SK-N-SH (cell line): ENCODE data around the gene PRRT1. TPM values are rescaled to one million over a fixed set of nuclear protein-coding genes. Genes with fewer than 3 reads are reported as not detected.

Experiments used
- CTCF ChIA-PET: fragments of 300-600, 350-600 bp; formaldehyde crosslinking; extraction: SDS; loops from one replicate; lab custom pipeline; 2021; lab: Yijun Ruan, JAX
- POLR2A ChIA-PET: fragments of 350-600 bp; sonication (Branson Sonifier 250); formaldehyde crosslinking; extraction: SDS; loops from one replicate; lab custom pipeline; 2020; ENCODE audit warnings: antibody characterized with exemption, inconsistent platforms; lab: Yijun Ruan, JAX
- DNase-seq: peaks from one replicate; pipeline ENCODE4 v3.0.0; 2012
- H2AFZ ChIP-seq: fragments of 200-600 bp; sonication (generic); 2 replicates; pipeline ENCODE4 v1.8.1; 2016; ENCODE audit warnings: antibody characterized with exemption, mild to moderate bottlenecking, low read depth
- H3F3A ChIP-seq: fragments of 200-600 bp; sonication (generic); replicated peaks from 2 replicates; pipeline ENCODE3; 2016; ENCODE audit warnings: antibody characterized with exemption, mild to moderate bottlenecking; ENCODE audit not compliant: insufficient read depth
- H3K27ac ChIP-seq, 2 experiments: fragments of 200-500 bp in 1 of 2; fragments of 200-600 bp in 1 of 2; sonication (Bioruptor generic) in 1 of 2; sonication (generic), shearing (Covaris generic) in 1 of 2; 2 replicates each; pipeline versions ENCODE4 v1.5.1 to v1.6.1; 2014 to 2016; ENCODE audit warnings: low read depth in 2 of 2, inconsistent platforms in 1 of 2, low read length in 1 of 2, mild to moderate bottlenecking in 1 of 2, mixed read lengths in 1 of 2
- H3K27me3 ChIP-seq: fragments of 200-600 bp; sonication (generic), shearing (Covaris generic); 2 replicates; pipeline ENCODE4 v1.6.1; 2016; ENCODE audit warnings: mixed run types; ENCODE audit not compliant: insufficient read depth
- H3K36me3 ChIP-seq, 2 experiments: fragments of 200-500 bp in 1 of 2; fragments of 200-600 bp in 1 of 2; sonication (Bioruptor generic) in 1 of 2; sonication (generic) in 1 of 2; replicated peaks in 1 of 2; 2 replicates each; pipeline versions ENCODE3 to v1.5.1; 2014 to 2016; ENCODE audit warnings: low read length in 1 of 2, mild to moderate bottlenecking in 1 of 2; ENCODE audit not compliant: insufficient read depth in 2 of 2, control insufficient read depth in 1 of 2
- H3K4me1 ChIP-seq, 2 experiments: fragments of 200-500 bp in 1 of 2; fragments of 200-600 bp in 1 of 2; sonication (Bioruptor generic) in 1 of 2; sonication (generic), shearing (Covaris generic) in 1 of 2; 2 replicates each; pipeline versions ENCODE4 v1.5.1 to v1.6.1; 2014 to 2016; ENCODE audit warnings: low read depth in 1 of 2, low read length in 1 of 2, mixed run types in 1 of 2; ENCODE audit not compliant: insufficient read depth in 2 of 2, control insufficient read depth in 1 of 2
- H3K4me2 ChIP-seq: fragments of 200-600 bp; sonication (generic), shearing (Covaris generic); 2 replicates; pipeline ENCODE4 v1.6.1; 2017; ENCODE audit warnings: mixed run types
- H3K4me3 ChIP-seq, 2 experiments: fragments of 200-500 bp in 1 of 2; fragments of 200-600 bp in 1 of 2; sonication (Bioruptor generic) in 1 of 2; sonication (generic), shearing (Covaris generic) in 1 of 2; 2 replicates each; pipeline versions ENCODE4 v1.5.1 to v1.8.1; 2014 to 2016; ENCODE audit warnings: low read depth in 2 of 2, inconsistent platforms in 1 of 2, low read length in 1 of 2, mild to moderate bottlenecking in 1 of 2, mixed read lengths in 1 of 2, moderate library complexity in 1 of 2
- H3K79me2 ChIP-seq: fragments of 200-600 bp; sonication (generic); 2 replicates; pipeline ENCODE4 v1.8.1; 2017; ENCODE audit warnings: mild to moderate bottlenecking; ENCODE audit not compliant: insufficient read depth
- H3K9ac ChIP-seq: fragments of 200-600 bp; sonication (generic); 2 replicates; pipeline ENCODE4 v1.6.1; 2017; ENCODE audit warnings: mixed run types
- H3K9me2 ChIP-seq: fragments of 200-600 bp; sonication (generic); 2 replicates; pipeline ENCODE4 v1.6.1; 2017; ENCODE audit warnings: mixed run types
- H3K9me3 ChIP-seq: fragments of 200-600 bp; sonication (generic); 2 replicates; pipeline ENCODE4 v1.6.1; 2017; ENCODE audit warnings: mixed run types, mild to moderate bottlenecking, moderate library complexity
- H4K20me1 ChIP-seq: fragments of 200-600 bp; sonication (generic); 2 replicates; pipeline ENCODE4 v1.6.1; 2017; ENCODE audit warnings: mild to moderate bottlenecking, mixed run types; ENCODE audit not compliant: insufficient read depth
- CTCF ChIP-seq: fragments of 200-600 bp; sonication (generic); IDR thresholded peaks from 2 replicates; pipeline ENCODE4 v1.6.1; 2017; ENCODE audit warnings: antibody characterized with exemption, mild to moderate bottlenecking, moderate library complexity
- EP300 ChIP-seq, 2 experiments: IDR thresholded peaks; 2 replicates each; pipeline versions ENCODE4 v1.4.0 to v1.6.1; 2012; ENCODE audit warnings: borderline replicate concordance in 1 of 2, low read depth in 1 of 2, low read length in 1 of 2
- EZH2phosphoT487 ChIP-seq: fragments of 200-600 bp; sonication (generic); IDR thresholded peaks from 2 replicates; pipeline ENCODE4 v1.6.1; 2017; ENCODE audit warnings: low read depth, mixed run types, mild to moderate bottlenecking, antibody characterized with exemption, moderate library complexity, borderline replicate concordance
- FOSL2 ChIP-seq: IDR thresholded peaks from 2 replicates; pipeline ENCODE4 v1.4.0; 2012; ENCODE audit warnings: low read depth, mild to moderate bottlenecking, moderate library complexity, borderline replicate concordance
- GABPA ChIP-seq: IDR thresholded peaks from 2 replicates; pipeline ENCODE4 v1.4.0; 2012; ENCODE audit warnings: low read depth, mild to moderate bottlenecking
- JUND ChIP-seq: IDR thresholded peaks from 2 replicates; pipeline ENCODE4 v1.4.0; 2012
- MAX ChIP-seq: IDR thresholded peaks from 2 replicates; pipeline ENCODE4 v1.4.0; 2012; ENCODE audit warnings: low read depth
- MEF2A ChIP-seq: IDR thresholded peaks from 2 replicates; pipeline ENCODE4 v1.4.0; 2012; ENCODE audit warnings: low read depth, borderline replicate concordance
- MXI1 ChIP-seq: IDR thresholded peaks from 2 replicates; pipeline ENCODE4 v1.6.1; 2012; ENCODE audit warnings: mild to moderate bottlenecking, low read depth, low read length, improper control_type of control experiment
- NFIC ChIP-seq: IDR thresholded peaks from 2 replicates; pipeline ENCODE4 v1.4.0; 2012; ENCODE audit warnings: borderline replicate concordance
- PBX3 ChIP-seq: IDR thresholded peaks from 2 replicates; pipeline ENCODE4; 2012
- POLR2AphosphoS5 ChIP-seq: IDR thresholded peaks from 2 replicates; pipeline ENCODE4 v1.6.1; 2012; ENCODE audit warnings: low read depth, low read length
- RAD21 ChIP-seq: IDR thresholded peaks from 2 replicates; pipeline ENCODE4 v1.6.1; 2012; ENCODE audit warnings: mild to moderate bottlenecking, low read length
- RCOR1 ChIP-seq: fragments of 150-350 bp; IDR thresholded peaks from 2 replicates; pipeline ENCODE4 v1.6.1; 2017; ENCODE audit warnings: antibody characterized with exemption, low read length
- RXRA ChIP-seq: IDR thresholded peaks from 2 replicates; pipeline ENCODE4 v1.4.0; 2012; ENCODE audit warnings: low read depth, mild to moderate bottlenecking, borderline replicate concordance
- TCF12 ChIP-seq: IDR thresholded peaks from 2 replicates; pipeline ENCODE4 v1.4.0; 2012
- WGBS: methylation state at CpG from one replicate; pipeline ENCODE4 v1.1.6; 2017; ENCODE audit warnings: low lambda C conversion rate; 5-methylcytosine and 5-hydroxymethylcytosine counted together
- polyA plus RNA-seq, 3 experiments: library from polyadenylated mRNA; depleted of rRNA; stranded (reverse); fragments of >200 nt; gene quantifications; 2 replicates each; pipeline ENCODE4 v1.2.3, GENCODE V29; 2012

Gene PRRT1
- polyA plus RNA-seq, 1 of the 3 experiments (the other 2 are of a cell fraction) = 1.5 TPM

- TF ChIP-seq MXI1 = no peak
- TF ChIP-seq MAX = peak; percentile 56; the same call in 1 of the 2 replicates
- TF ChIP-seq GABPA = no peak
- 0 out of 4 replicates have a peak, but pooled peaks of 1 of the 2 experiments have one; percentile 8 for TF ChIP-seq EP300 (IDR thresholded peaks at IDR 0.05; ENCODE audit: borderline replicate concordance in 1 of 2, low read depth in 1 of 2, low read length in 1 of 2)
- TF ChIP-seq EZH2phosphoT487 = no peak
- peak; percentile 55; the same call in 1 of the 2 replicates for TF ChIP-seq TCF12
- TF ChIP-seq JUND = no peak; the same call in 1 of the 2 replicates
- TF ChIP-seq CTCF = no peak
These were observed 36.9 kb downstream of the PRRT1 start (continued) for GRCh38 chr6:32114796-32115195.

GRCh38 chr6:32113386-32114352 is 38.1 kb downstream of the PRRT1 start:
- H3K36me3 ChIP-seq = peaks cover 8 to 18% of the 10 kb centered on the region in 2 experiments
- H3K9me3 ChIP-seq = no peaks in the 10 kb centered on the region
- peaks cover 34% of the 10 kb centered on the region for H3F3A ChIP-seq
- H3K9ac ChIP-seq = peak overlapping the region; percentile 55; the same call in 1 of the 2 replicates
- no peaks in the 10 kb centered on the region for H3K9me2 ChIP-seq
- ChIA-PET CTCF (interaction anchor here (1.0 to 1.1 kb wide), 2 partner anchors 41 to 1005 kb away, joined by 3 read pairs; no protein-coding TSS in a partner anchor), POLR2A (no interaction called here)
- H3K4me2 ChIP-seq = no peak overlapping the region
- H2AFZ ChIP-seq = no peak overlapping the region
- H3K79me2 ChIP-seq = no peaks in the 10 kb centered on the region
- H3K4me1 ChIP-seq = peaks cover 3 to 9% of the 10 kb centered on the region in 2 experiments; a peak in 1 of 4 replicates
- no peaks in the 10 kb centered on the region; the same call in 1 of the 2 replicates for H3K27me3 ChIP-seq
- no peaks in the 10 kb centered on the region for H4K20me1 ChIP-seq
- no peak for TF ChIP-seq EP300 (IDR thresholded peaks at IDR 0.05; ENCODE audit: borderline replicate concordance in 1 of 2, low read depth in 1 of 2, low read length in 1 of 2)
- peak; percentile 76 for TF ChIP-seq NFIC
- peak; percentile 20; the same call in 1 of the 2 replicates for TF ChIP-seq POLR2AphosphoS5
- peak; percentile 11; the same call in 1 of the 2 replicates for TF ChIP-seq FOSL2
- peak; percentile 70 for TF ChIP-seq RXRA
- peak; percentile 23; the same call in 1 of the 2 replicates for TF ChIP-seq RAD21
- TF ChIP-seq RCOR1 = no peak
- peak; percentile 55 for TF ChIP-seq PBX3
- TF ChIP-seq CTCF = peak; percentile 56
- TF ChIP-seq MAX = peak; percentile 31; the same call in 1 of the 2 replicates
- peak; percentile 56 for TF ChIP-seq TCF12
- no peak for TF ChIP-seq MEF2A
- WGBS = 89% methylated on average over 9 of the region's 9 CpGs
- no peak overlapping the region for H3K4me3 ChIP-seq
- H3K27ac ChIP-seq = peak overlapping the region in 1 of 2 experiments; percentile 83; a peak in 3 of 4 replicates
- peak; percentile 53 for DNase-seq
